ENCODE results near the gene HCST.
"Not testable (repeated sequence)": the region's sequence is repeated elsewhere in the genome, so short reads cannot be mapped to it uniquely, and the experiment has no call there.

Gene HCST

GRCh38 chr19:35882114-35882832 lies 20.1 kb upstream of the HCST start:
- DNase-seq, result no peak

DNA sequence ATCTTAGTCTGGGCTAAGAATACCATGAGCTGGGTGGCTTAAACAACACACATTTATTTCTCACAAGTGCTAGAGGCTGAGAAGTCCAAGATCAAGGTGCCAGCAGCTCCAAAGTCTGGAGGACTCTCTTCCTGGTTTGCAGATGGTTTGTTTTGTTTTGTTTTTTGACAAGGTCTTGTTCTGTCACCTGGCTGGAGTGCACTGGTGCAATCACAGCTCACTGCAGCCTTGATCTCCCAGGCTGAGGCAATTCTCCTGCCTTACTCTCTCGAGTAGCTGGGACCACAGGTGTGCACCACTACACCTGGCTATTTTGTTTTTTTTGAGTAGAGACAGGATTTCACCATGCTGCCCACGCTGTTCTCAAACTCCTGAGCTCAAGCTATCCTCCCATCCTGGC lies 18.4 kb upstream of the HCST start:
- no peak for DNase-seq

DNA sequence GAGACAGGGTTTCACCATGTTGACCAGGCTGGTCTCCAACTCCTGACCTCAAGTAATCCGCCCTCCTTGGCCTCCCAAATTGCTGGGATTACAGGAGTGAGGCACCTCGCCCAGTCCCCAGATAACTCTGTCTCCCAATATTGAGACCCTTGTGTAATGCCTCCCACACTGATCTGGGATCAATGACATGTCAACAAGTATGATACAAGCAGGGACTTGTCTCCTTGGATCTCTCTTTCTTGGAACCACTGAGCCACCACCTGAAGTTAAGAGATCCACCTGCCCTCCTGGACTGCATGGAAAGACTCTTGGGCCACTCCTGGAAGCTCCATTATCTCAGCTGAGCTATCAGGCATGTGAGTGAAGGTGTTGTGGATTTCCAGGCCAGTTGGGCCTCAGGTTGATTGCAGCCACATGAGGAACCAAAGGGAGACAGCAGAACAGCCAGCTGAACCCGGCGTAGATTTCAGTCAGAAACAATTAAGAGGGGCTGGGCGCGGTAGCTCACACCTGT lies 17.0 kb upstream of the HCST start:
- no peak for DNase-seq

DNA sequence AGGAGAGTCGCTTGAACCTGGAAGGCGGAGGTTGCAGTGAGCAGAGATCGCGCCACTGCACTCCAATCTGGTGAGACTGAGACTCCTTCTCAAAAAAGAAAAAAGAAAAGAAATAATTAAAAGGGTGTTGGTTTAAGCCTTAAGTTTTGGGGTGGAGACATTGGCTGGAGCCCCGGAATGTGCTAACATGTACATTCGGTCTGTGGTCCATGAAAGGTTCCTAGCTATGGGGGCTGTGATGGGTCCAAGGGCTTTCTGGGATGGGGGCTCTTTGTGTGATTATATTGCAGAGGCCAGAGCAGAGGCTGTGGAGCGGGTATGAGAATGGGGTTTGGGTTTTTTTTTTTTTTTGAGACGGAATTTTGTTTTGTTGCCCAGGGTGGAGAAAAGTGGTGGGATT lies 16.4 kb upstream of the HCST start:
- no peak for DNase-seq

DNA sequence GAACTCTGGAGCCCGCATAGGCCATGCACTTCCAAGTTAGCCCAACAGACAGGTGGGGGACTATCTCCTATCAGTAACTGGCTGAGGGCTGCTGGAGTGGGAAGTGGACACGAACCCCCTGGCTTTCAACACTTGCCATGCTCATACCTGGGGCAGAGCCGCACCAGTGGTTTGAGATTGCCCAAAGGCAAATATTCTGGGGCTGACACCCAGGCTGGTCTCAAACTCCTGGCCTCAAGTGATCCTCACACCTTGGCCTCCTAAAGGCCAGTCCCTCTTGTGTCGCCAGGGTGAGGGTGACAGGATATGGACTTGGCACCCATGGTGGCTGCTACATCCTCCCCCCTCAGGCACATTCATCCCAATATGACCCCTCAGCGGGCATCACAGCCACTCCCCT lies 15.1 kb upstream of the HCST start:
- DNase-seq, result no peak

GRCh38 chr19:35888398-35888797 lies 13.9 kb upstream of the HCST start:
- DNase-seq, result no peak

- no peak for DNase-seq
Measured at GRCh38 chr19:35889370-35890112, 12.8 kb upstream of the HCST start.

- DNase-seq, result no peak
Measured at GRCh38 chr19:35890113-35890650, 12.1 kb upstream of the HCST start.

DNA sequence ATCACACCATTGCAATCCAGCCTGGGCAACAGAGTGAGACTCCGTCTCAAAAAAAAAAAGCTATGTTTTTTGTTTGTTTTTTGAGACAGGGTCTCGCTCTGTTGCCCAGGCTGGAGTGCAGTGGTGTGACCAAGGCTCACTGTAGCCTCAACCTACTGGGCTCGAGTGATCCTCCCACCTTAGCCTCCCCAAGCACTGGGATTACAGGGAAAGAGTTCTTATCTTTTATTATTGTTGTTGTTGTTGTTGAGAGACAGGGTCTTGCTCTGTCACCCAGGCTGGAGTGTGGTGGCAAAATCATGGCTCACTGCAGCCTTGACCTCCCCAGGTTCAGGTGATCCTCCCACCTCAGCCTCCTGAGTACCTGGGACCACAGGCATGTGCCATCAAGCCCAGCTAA lies 10.5 kb upstream of the HCST start:
- not testable (repeated sequence) for DNase-seq

GRCh38 chr19:35894342-35894741 lies 8.0 kb upstream of the HCST start:
- DNase-seq, result no peak

- no peak for DNase-seq
Measured at GRCh38 chr19:35895911-35896642, 6.3 kb upstream of the HCST start.

DNA sequence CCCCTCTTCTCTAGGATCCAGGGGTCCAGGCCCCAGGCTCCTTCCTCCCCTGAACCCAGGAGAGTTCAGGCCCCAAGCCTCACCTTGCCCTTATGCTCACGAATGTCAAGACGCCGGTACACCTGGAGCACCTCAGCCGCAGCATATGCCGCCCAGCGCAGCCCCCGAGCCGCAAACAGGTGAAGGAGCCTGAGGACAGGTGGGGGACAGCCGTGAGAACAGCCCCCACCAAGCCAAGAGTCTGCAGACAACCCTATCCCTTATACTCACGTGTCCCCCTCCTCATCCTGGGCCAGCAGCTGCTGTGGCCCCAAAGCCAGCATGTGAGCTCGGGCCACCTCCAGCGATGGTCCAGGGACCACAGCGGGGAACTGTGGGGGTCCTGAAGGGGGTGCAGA lies 5.7 kb upstream of the HCST start:
- DNase-seq, result no peak

GRCh38 chr19:35897706-35898451 lies 4.5 kb upstream of the HCST start:
- DNase-seq, result no peak

GRCh38 chr19:35898499-35898809 lies 3.9 kb upstream of the HCST start:
- no peak for DNase-seq

- peak; percentile 91 for DNase-seq
Measured at GRCh38 chr19:35899547-35900214, 2.6 kb upstream of the HCST start.

GRCh38 chr19:35901055-35901644 lies 1.2 kb upstream of the HCST start:
- no peak for DNase-seq

DNA sequence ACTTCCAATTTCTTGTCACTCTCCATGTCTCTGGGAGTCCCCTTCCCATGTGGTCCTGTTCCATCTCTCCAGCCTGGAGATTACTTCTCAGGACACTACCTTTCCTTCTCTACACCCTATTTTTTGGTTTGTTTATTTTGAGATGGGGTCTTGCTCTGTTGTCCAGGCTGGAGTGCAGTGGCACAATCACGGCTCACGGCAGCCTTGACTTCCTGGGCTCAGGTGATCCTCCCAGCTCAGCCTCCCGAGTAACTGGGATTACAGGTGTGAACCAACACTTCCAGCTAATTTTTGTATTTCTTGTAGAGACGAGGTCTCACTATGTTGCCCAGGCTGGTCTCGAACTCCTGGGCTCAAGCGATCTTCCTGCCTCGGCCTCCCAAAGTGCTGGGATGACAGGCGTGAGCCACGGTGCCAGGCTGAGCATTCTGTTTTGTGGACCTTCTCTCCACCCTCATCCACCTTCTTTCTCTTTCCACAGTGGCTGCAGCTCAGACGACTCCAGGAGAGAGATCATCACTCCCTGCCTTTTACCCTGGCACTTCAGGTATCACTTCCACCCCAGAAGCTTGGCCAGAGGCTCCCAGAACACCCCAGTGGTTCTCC lies 644 bp downstream of the HCST start:
- no peak for DNase-seq

- DNase-seq, result peak; percentile 95
Measured at GRCh38 chr19:35903550-35904179, 1.3 kb downstream of the HCST start.

- DNase-seq, result no peak
Measured at GRCh38 chr19:35904311-35905068, 2.2 kb downstream of the HCST start.

DNA sequence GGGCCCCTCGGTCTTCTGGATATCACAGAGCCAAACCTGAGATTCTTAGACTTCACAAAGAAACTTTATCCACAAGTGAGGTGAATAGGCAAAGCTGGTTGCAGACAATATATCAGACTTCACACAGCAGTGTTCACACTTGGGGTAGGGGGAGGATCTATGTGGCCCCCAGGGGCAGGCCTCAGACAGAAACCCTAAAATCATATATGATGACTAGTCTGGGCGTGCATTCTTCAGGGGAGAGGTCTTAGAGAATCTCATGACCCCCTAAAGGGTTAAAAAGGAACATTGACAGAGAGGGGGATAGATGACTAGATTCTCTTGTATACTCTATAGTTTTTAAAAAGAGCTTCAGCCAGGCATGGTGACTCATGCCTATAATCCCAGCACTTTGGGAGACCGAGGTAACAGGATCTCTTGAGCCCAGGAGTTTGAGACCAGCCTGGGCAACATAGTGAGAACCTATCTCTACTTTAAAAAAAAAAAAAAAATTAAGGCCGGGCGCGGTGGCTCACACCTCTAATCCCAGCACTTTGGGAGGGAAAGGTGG lies 2.9 kb downstream of the HCST start:
- no peak for DNase-seq
